OCI-LY3 (cell line): ENCODE measurements around the gene TBP.
"Not testable (repeated sequence)": the region's sequence is repeated elsewhere in the genome, so short reads cannot be mapped to it uniquely, and the experiment has no call there.

Experiments used
- EZH2phosphoT487 ChIP-seq: fragments of 200-600 bp; shearing (Covaris generic); IDR thresholded peaks from 2 replicates; pipeline ENCODE4 v1.6.1; 2018; ENCODE audit warnings: antibody characterized with exemption, mixed run types, low read depth
- TF ChIP-seq, protein P1 (sequence below): fragments of 200-600, 300-600 bp; sonication (generic); IDR thresholded peaks from 2 replicates; pipeline ENCODE4 v1.5.1; 2014; ENCODE audit warnings: antibody characterized with exemption, low read length, low read depth

DNA sequence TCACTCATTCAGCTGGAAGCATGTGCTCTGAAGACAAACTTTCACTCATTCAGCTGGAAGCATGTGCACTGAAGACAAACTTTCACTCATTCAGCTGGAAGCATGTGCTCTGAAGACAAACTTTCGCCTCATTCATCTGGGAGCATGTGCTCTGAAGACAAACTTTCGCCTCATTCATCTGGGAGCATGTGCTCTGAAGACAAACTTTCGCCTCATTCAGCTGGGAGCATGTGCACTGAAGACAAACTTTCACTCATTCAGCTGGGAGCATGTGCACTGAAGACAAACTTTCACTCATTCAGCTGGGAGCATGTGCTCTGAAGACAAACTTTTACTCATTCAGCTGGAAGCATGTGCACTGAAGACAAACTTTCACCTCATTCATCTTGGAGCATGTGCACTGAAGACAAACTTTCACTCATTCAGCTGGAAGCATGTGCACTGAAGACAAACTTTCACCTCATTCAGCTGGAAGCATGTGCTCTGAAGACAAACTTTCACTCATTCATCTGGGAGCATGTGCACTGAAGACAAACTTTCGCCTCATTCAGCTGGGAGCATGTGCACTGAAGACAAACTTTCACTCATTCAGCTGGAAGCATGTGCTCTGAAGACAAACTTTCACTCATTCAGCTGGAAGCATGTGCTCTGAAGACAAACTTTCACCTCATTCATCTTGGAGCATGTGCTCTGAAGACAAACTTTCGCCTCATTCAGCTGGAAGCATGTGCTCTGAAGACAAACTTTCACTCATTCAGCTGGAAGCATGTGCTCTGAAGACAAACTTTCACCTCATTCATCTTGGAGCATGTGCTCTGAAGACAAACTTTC is 45.1 kb upstream of the TBP start:
- TF ChIP-seq, protein P1, sequence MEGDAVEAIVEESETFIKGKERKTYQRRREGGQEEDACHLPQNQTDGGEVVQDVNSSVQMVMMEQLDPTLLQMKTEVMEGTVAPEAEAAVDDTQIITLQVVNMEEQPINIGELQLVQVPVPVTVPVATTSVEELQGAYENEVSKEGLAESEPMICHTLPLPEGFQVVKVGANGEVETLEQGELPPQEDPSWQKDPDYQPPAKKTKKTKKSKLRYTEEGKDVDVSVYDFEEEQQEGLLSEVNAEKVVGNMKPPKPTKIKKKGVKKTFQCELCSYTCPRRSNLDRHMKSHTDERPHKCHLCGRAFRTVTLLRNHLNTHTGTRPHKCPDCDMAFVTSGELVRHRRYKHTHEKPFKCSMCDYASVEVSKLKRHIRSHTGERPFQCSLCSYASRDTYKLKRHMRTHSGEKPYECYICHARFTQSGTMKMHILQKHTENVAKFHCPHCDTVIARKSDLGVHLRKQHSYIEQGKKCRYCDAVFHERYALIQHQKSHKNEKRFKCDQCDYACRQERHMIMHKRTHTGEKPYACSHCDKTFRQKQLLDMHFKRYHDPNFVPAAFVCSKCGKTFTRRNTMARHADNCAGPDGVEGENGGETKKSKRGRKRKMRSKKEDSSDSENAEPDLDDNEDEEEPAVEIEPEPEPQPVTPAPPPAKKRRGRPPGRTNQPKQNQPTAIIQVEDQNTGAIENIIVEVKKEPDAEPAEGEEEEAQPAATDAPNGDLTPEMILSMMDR = not testable (repeated sequence)
- TF ChIP-seq EZH2phosphoT487 = not testable (repeated sequence)
